Upper lobe of left lung (tissue), 6 donors: ENCODE results near the gene COBL. TPM values are rescaled to one million over a fixed set of nuclear protein-coding genes. Genes with fewer than 3 reads are reported as not detected.

Source experiments
- ATAC-seq, 2 donors: fragments of 200-7000 bp; cut with Tn5 transposase; one replicate each; pipeline ENCODE4 v1.9.1; 2022; ENCODE audit warnings: mild to moderate bottlenecking in 2 of 2, moderate library complexity in 2 of 2; ENCODE audit not compliant: low FRiP score in 2 of 2
- DNase-seq, 2 donors: peaks; one replicate each; pipeline ENCODE4 v3.0.0-alpha.2; 2019 to 2020
- H3K27ac ChIP-seq, 4 donors: fragments of 200-600 bp; sonication (generic); one replicate each; pipeline ENCODE4 v1.5.1; 2016 to 2019
- H3K27me3 ChIP-seq, 4 donors: fragments of 200-600 bp; sonication (generic); one replicate each; pipeline ENCODE4 v1.5.1; 2017 to 2019
- H3K36me3 ChIP-seq, 4 donors: fragments of 200-600 bp; sonication (generic); one replicate each; pipeline ENCODE4 v1.5.1; 2016 to 2019
- H3K4me1 ChIP-seq, 4 donors: fragments of 200-600 bp; sonication (generic); one replicate each; pipeline ENCODE4 v1.5.1; 2018 to 2019
- H3K4me3 ChIP-seq, 4 donors: fragments of 200-600 bp; sonication (generic); one replicate each; pipeline ENCODE4 v1.5.1; 2017 to 2019; ENCODE audit warnings: mild to moderate bottlenecking in 2 of 4, moderate library complexity in 1 of 4
- H3K9me3 ChIP-seq, 4 donors: fragments of 200-600 bp; sonication (generic); one replicate each; pipeline ENCODE4 v1.5.1; 2018 to 2019
- CTCF ChIP-seq, 6 experiments: fragments of 450-650 bp in 4 of 6; fragments of 200-600 bp in 2 of 6; sonication (generic) in 2 of 6; IDR thresholded peaks; one replicate each; pipeline ENCODE4 v1.5.1; 2016 to 2019; ENCODE audit warnings: antibody characterized with exemption in 6 of 6
- EP300 ChIP-seq, 4 donors: sonication (generic); formaldehyde crosslinking; IDR thresholded peaks; one replicate each; pipeline ENCODE4 v1.5.1; 2017; ENCODE audit warnings: antibody characterized with exemption in 4 of 4, control low read depth in 2 of 4
- POLR2A ChIP-seq, 4 donors: fragments of 450-650 bp; IDR thresholded peaks; one replicate each; pipeline ENCODE4 v1.5.1; 2016 to 2017; ENCODE audit warnings: antibody characterized with exemption in 4 of 4, mild to moderate bottlenecking in 2 of 4
- POLR2AphosphoS5 ChIP-seq, 2 donors: sonication (generic); formaldehyde crosslinking; IDR thresholded peaks; one replicate each; pipeline ENCODE4 v1.5.1; 2017; ENCODE audit warnings: antibody characterized with exemption in 2 of 2
- WGBS, 2 donors: methylation state at CpG; one replicate each; pipeline ENCODE4 v1.1.5; 2017 to 2018; 5-methylcytosine and 5-hydroxymethylcytosine counted together
- total RNA-seq, 6 donors: library from RNA; depleted of rRNA in 4 of 6; stranded (reverse); fragments of >200 nt in 4 of 6; gene quantifications; one replicate each; pipeline versions ENCODE4 v1.1.0 to v1.2.1, GENCODE V29; 2016 to 2021
- donor health status: DM: no; HTN: no; CAD: no; lungs with moderate emphysema.
- donor health status: DM: no; HTN: yes; CAD: no; lungs with severe emphysema.

The COBL gene
- total RNA-seq, 6 donors from 2014 or later, result 27.0 to 54.7 (median 36.8) TPM

GRCh38 chr7:51033727-51034520 lies 282.7 kb downstream of the COBL start:
- no peaks in the 10 kb centered on the region for H3K27me3 ChIP-seq
- peaks cover 4 to 7% (median 6%) of the 10 kb centered on the region in 4 donors for H3K4me1 ChIP-seq
- no peak overlapping the region for H3K4me3 ChIP-seq
- no peak for DNase-seq
- no peaks in the 10 kb centered on the region for H3K9me3 ChIP-seq
- no peaks in the 10 kb centered on the region for H3K36me3 ChIP-seq
- TF ChIP-seq EP300 (IDR thresholded peaks at IDR 0.05) (no peak), CTCF (IDR thresholded peaks at IDR 0.05) (no peak), POLR2AphosphoS5 (IDR thresholded peaks at IDR 0.05) (no peak), POLR2A (IDR thresholded peaks at IDR 0.05) (no peak)
- ATAC-seq, result no peak
- WGBS, 2 donors, result 69 to 70% methylated on average over 8 of the region's 8 CpGs
- no peak overlapping the region for H3K27ac ChIP-seq

- DNase-seq, result peak in 1 of 2 donors; percentile 5
Observed at GRCh38 chr7:51031791-51032515, 284.7 kb downstream of the COBL start.

GRCh38 chr7:51031216-51031615 lies 285.4 kb downstream of the COBL start:
- peaks cover 0 to 4% (median 1%) of the 10 kb centered on the region in 4 donors for H3K36me3 ChIP-seq

More at GRCh38 chr7:51031791-51032515, 284.7 kb downstream of the COBL start:
- no peak overlapping the region for H3K4me3 ChIP-seq
- peaks cover 4 to 7% (median 6%) of the 10 kb centered on the region in 4 donors for H3K4me1 ChIP-seq
- 92 to 96% methylated on average over 8 of the region's 8 CpGs for WGBS, 2 donors
- H3K36me3 ChIP-seq, result peaks cover 0 to 4% (median 1%) of the 10 kb centered on the region in 4 donors
- ATAC-seq, result no peak
- no peak for TF ChIP-seq CTCF (IDR thresholded peaks at IDR 0.05)
- H3K9me3 ChIP-seq, result no peaks in the 10 kb centered on the region
- H3K27me3 ChIP-seq, result no peaks in the 10 kb centered on the region
- H3K27ac ChIP-seq, result no peak overlapping the region

DNA sequence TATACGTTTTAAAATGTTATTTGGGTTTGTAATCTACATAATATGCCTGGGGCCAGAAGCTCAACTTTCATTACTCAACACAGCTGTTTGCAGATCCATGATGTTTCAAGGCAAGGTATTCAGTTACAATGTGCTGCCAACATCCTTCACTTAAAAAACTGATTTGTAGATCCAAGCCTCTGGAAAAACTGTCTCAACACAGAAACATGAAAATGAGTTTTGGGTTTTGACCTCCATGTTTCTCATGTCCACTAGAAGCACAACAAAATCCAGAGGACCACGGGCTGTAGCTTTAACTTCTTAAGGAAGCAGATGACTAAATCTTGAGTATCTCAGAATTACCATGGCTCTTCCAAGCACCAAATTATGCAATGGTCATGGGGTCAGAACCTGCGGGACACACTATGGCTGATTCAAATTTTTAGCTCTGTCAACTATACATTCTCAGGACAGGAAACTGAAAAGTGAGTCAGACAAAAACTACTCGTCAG lies 286.9 kb downstream of the COBL start:
- H3K27me3 ChIP-seq, result no peaks in the 10 kb centered on the region

More at GRCh38 chr7:51031216-51031615, 285.4 kb downstream of the COBL start:
- ATAC-seq (no peak), DNase-seq (no peak)
- peaks cover 4 to 7% (median 6%) of the 10 kb centered on the region in 4 donors for H3K4me1 ChIP-seq
- no peak for TF ChIP-seq EP300 (IDR thresholded peaks at IDR 0.05)
- no peak for TF ChIP-seq POLR2A (IDR thresholded peaks at IDR 0.05)
- TF ChIP-seq POLR2AphosphoS5 (IDR thresholded peaks at IDR 0.05), result no peak
- TF ChIP-seq CTCF (IDR thresholded peaks at IDR 0.05), result no peak
- WGBS, 2 donors, result 87 to 90% methylated on average over 5 to 10 of the region's 10 CpGs
- H3K27ac ChIP-seq, result no peak overlapping the region
- no peak overlapping the region for H3K4me3 ChIP-seq
- H3K27me3 ChIP-seq, result no peaks in the 10 kb centered on the region
- H3K9me3 ChIP-seq, result no peaks in the 10 kb centered on the region

More for the DNA sequence above, 286.9 kb downstream of the COBL start:
- no peaks in the 10 kb centered on the region for H3K9me3 ChIP-seq
- peaks cover 0 to 7% (median 3%) of the 10 kb centered on the region in 4 donors for H3K36me3 ChIP-seq
- H3K4me1 ChIP-seq, result peaks cover under 1 to 4% (median 2%) of the 10 kb centered on the region in 4 donors
- DNase-seq (no peak), ATAC-seq (no peak)
- H3K27ac ChIP-seq, result no peak overlapping the region
- 60 to 64% methylated on average over 4 of the region's 4 CpGs for WGBS, 2 donors
- TF ChIP-seq EP300 (IDR thresholded peaks at IDR 0.05), result no peak
- no peak for TF ChIP-seq POLR2A (IDR thresholded peaks at IDR 0.05)
- TF ChIP-seq CTCF (IDR thresholded peaks at IDR 0.05), result no peak
- no peak for TF ChIP-seq POLR2AphosphoS5 (IDR thresholded peaks at IDR 0.05)
- H3K4me3 ChIP-seq, result no peak overlapping the region
